ENCODE data around the gene PLEKHG5. TPM values are rescaled to one million over a fixed set of nuclear protein-coding genes. Genes with fewer than 3 reads are reported as not detected.

Gene PLEKHG5
- polyA plus RNA-seq, 3 donors: 0.03 TPM; not detected in 2

DNA sequence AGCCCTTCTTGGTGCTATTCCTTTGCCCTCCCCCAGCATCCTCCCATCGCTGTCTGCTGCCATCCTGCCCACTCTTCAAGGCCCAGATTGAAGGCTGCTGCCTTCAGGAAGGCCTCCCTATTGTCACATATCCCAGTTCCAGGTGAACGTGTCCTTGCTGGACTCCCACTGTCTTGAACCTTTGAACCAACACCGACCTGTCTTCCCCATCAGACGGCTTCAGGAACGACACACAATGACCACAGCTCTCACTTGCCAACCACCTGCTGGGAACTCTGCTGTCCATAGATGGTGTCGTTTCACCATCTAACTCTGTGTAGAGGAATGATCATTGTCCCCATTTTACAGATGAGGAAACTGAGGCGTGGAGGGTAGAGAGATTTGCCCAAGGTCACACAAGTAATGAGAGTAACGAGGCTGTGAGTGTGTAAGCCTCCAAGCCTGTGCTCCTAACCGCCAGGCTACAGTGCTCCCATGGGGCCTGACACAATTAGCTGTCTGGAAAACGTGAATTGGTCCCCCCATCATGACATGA is 9.9 kb upstream of the PLEKHG5 start:
- Mint-ChIP-seq H3K27me3 (ENCODE audit: low read depth in 3 of 3) (peaks cover 30 to 32% (median 31%) of the 10 kb centered on the region in 3 donors), H3K4me1 (peaks cover 6% of the 10 kb centered on the region), H3K4me3 (no peak overlapping the region), H3K36me3 (peaks cover 0 to 3% of the 10 kb centered on the region in 2 donors), H3K9me3 (peaks cover 0 to 6% (median 2%) of the 10 kb centered on the region in 7 donors), H3K27ac (peak overlapping the region in 1 of 7 donors; percentile 63)
- H3K4me2 ChIP-seq (replicated peaks; ENCODE audit: extremely low read depth, low read length, poor library complexity, severe bottlenecking): no peak overlapping the region
- no peak for DNase-seq
- peaks cover 4 to 23% of the 10 kb centered on the region in 2 donors for H3K27me3 ChIP-seq (ENCODE audit: control insufficient read depth in 2 of 2, insufficient read depth in 2 of 2, low read length in 2 of 2)
- H3K27ac ChIP-seq (ENCODE audit: low read depth in 1 of 2, low read length in 2 of 2): no peak overlapping the region
- no peaks in the 10 kb centered on the region for H4K20me1 ChIP-seq (ENCODE audit: insufficient read depth, low read length)
- intact Hi-C loops (cut with micrococcal nuclease): no loop called here
- TF ChIP-seq, protein P1, sequence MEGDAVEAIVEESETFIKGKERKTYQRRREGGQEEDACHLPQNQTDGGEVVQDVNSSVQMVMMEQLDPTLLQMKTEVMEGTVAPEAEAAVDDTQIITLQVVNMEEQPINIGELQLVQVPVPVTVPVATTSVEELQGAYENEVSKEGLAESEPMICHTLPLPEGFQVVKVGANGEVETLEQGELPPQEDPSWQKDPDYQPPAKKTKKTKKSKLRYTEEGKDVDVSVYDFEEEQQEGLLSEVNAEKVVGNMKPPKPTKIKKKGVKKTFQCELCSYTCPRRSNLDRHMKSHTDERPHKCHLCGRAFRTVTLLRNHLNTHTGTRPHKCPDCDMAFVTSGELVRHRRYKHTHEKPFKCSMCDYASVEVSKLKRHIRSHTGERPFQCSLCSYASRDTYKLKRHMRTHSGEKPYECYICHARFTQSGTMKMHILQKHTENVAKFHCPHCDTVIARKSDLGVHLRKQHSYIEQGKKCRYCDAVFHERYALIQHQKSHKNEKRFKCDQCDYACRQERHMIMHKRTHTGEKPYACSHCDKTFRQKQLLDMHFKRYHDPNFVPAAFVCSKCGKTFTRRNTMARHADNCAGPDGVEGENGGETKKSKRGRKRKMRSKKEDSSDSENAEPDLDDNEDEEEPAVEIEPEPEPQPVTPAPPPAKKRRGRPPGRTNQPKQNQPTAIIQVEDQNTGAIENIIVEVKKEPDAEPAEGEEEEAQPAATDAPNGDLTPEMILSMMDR (IDR thresholded peaks at IDR 0.05): no peak
- H2AFZ ChIP-seq (ENCODE audit: insufficient read depth, low read depth, low read length, poor library complexity, severe bottlenecking): no peak overlapping the region
- H3K36me3 ChIP-seq (replicated peaks in 1 of 2; ENCODE audit: control insufficient read depth in 1 of 2, insufficient read depth in 2 of 2, low read length in 2 of 2): no peaks in the 10 kb centered on the region
- no peak overlapping the region for H3K9ac ChIP-seq (ENCODE audit: insufficient read depth, low read length, poor library complexity, severe bottlenecking)
- WGBS (ENCODE audit: insufficient coverage): 89% methylated on average over 7 of the region's 10 CpGs
- no peaks in the 10 kb centered on the region for H3K4me1 ChIP-seq (ENCODE audit: control insufficient read depth in 1 of 2, insufficient read depth in 2 of 2, low read length in 2 of 2)
- H3K79me2 ChIP-seq (ENCODE audit: insufficient read depth, low read length): no peaks in the 10 kb centered on the region
- H3K9me3 ChIP-seq (replicated peaks in 1 of 2; ENCODE audit: control insufficient read depth in 1 of 2, insufficient read depth in 1 of 2, low read length in 2 of 2): peaks cover 0 to 2% of the 10 kb centered on the region in 2 donors
- no peak overlapping the region for H3K4me3 ChIP-seq (replicated peaks in 1 of 3; ENCODE audit: low read depth in 2 of 3, low read length in 3 of 3)

DNA sequence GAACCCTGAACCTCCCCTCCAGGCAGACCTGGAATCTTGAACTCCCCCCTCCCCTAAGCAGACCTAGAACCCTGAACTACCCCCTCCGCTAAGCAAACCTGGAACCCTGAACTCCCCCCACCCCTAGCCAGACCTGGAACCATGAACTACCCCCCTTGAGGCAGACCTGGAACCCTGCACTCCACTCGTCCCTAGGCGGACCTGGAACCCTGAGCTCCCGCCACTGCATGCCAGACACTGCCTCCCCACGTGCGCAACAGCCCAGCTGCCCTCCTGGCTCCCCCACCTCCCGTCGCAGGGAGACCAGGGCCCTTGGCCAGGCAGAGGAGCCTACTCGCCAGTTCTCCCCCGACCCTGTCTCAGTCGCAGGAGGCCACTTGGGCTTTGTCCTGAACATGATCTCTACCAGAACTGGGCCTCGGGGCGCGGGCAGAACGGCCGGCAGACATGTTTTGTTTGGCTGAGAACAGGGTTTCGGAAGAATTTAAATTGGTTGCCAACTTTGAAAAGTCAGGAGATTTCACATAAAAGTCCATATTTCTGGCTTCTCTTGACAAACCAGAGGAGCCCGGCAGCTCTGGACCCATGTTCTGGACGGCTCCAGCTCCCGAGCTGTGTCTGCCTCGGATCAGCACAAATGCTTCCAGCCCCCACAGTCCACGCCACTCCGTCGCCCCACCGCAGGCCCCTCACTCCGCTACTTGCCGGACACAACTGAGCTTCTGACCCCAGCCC is 9.2 kb upstream of the PLEKHG5 start:
- H4K20me1 ChIP-seq (ENCODE audit: insufficient read depth, low read length): no peaks in the 10 kb centered on the region
- H3K4me1 Mint-ChIP-seq: peaks cover 6% of the 10 kb centered on the region
- peak overlapping the region in 1 of 7 donors; percentile 63 for H3K27ac Mint-ChIP-seq
- no peaks in the 10 kb centered on the region for H3K79me2 ChIP-seq (ENCODE audit: insufficient read depth, low read length)
- no peak overlapping the region for H3K27ac ChIP-seq (ENCODE audit: low read depth in 1 of 2, low read length in 2 of 2)
- H3K9me3 ChIP-seq (replicated peaks in 1 of 2; ENCODE audit: control insufficient read depth in 1 of 2, insufficient read depth in 1 of 2, low read length in 2 of 2): peaks cover 0 to 4% of the 10 kb centered on the region in 2 donors
- 93% methylated on average over 26 of the region's 27 CpGs for WGBS (ENCODE audit: insufficient coverage)
- no peak overlapping the region for H3K9ac ChIP-seq (ENCODE audit: insufficient read depth, low read length, poor library complexity, severe bottlenecking)
- no peaks in the 10 kb centered on the region for H3K4me1 ChIP-seq (ENCODE audit: control insufficient read depth in 1 of 2, insufficient read depth in 2 of 2, low read length in 2 of 2)
- H3K27me3 Mint-ChIP-seq (ENCODE audit: low read depth in 3 of 3): peaks cover 37 to 38% (median 38%) of the 10 kb centered on the region in 3 donors
- no peak for DNase-seq
- no peak overlapping the region for H3K4me3 ChIP-seq (replicated peaks in 1 of 3; ENCODE audit: low read depth in 2 of 3, low read length in 3 of 3)
- peak overlapping the region in 1 of 2 donors; percentile 9 for H3K4me3 Mint-ChIP-seq
- H3K36me3 Mint-ChIP-seq: peaks cover 0 to 3% of the 10 kb centered on the region in 2 donors
- TF ChIP-seq, protein P1 (IDR thresholded peaks at IDR 0.05): no peak
- H2AFZ ChIP-seq (ENCODE audit: insufficient read depth, low read depth, low read length, poor library complexity, severe bottlenecking): no peak overlapping the region
- intact Hi-C loops (cut with micrococcal nuclease): no loop called here
- peaks cover 7 to 29% of the 10 kb centered on the region in 2 donors for H3K27me3 ChIP-seq (ENCODE audit: control insufficient read depth in 2 of 2, insufficient read depth in 2 of 2, low read length in 2 of 2)
- no peak overlapping the region for H3K4me2 ChIP-seq (replicated peaks; ENCODE audit: extremely low read depth, low read length, poor library complexity, severe bottlenecking)
- H3K36me3 ChIP-seq (replicated peaks in 1 of 2; ENCODE audit: control insufficient read depth in 1 of 2, insufficient read depth in 2 of 2, low read length in 2 of 2): no peaks in the 10 kb centered on the region
- peaks cover 0 to 6% (median 2%) of the 10 kb centered on the region in 7 donors for H3K9me3 Mint-ChIP-seq

Data from CD14-positive monocyte (primary cell).